GM10847 (cell line): Measurements from ENCODE around the gene EPM2A.

Experiments
- POLR2A ChIP-seq: IDR thresholded peaks from 2 replicates; pipeline ENCODE4 v1.6.1; 2011; ENCODE audit not compliant: insufficient read length; ENCODE audit errors: extremely low read depth

The EPM2A gene

GRCh38 chr6:145735356-145736165 lies at the start of gene EPM2A:
Gene EPM2A (minus strand): TSS chr6:145735520. CDS start chr6:145735498, 22 bp downstream.
- peak; percentile 36 for TF ChIP-seq POLR2A

GRCh38 chr6:145784683-145785082 lies 49.4 kb upstream of the EPM2A start:
- TF ChIP-seq POLR2A = no peak

- no peak for TF ChIP-seq POLR2A
These were observed 48.5 kb upstream of the EPM2A start for GRCh38 chr6:145783796-145784195.

DNA sequence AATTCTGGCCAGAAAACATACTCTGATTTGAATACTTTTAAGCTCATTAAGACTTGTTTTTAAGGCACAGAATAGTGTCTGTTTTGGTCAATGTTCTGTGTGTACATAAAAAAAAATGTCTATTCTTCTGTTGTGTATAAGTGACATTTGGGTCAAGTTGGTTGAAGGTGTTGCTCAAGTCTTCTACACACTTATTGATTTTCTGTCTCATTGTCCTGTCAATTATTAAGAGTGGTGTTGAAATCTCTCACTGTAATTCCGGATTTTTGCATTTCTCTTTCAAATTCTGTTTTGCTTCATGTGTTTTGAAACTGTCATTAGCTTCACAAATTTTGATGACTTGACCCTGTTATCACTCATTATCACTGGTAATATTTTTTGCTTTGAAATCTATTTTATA lies 37.5 kb upstream of the EPM2A start:
- TF ChIP-seq POLR2A = no peak

- TF ChIP-seq POLR2A = no peak
These were observed 30.1 kb upstream of the EPM2A start for GRCh38 chr6:145765449-145765848.

- no peak for TF ChIP-seq POLR2A
These were observed 28.4 kb upstream of the EPM2A start for GRCh38 chr6:145763742-145764141.

DNA sequence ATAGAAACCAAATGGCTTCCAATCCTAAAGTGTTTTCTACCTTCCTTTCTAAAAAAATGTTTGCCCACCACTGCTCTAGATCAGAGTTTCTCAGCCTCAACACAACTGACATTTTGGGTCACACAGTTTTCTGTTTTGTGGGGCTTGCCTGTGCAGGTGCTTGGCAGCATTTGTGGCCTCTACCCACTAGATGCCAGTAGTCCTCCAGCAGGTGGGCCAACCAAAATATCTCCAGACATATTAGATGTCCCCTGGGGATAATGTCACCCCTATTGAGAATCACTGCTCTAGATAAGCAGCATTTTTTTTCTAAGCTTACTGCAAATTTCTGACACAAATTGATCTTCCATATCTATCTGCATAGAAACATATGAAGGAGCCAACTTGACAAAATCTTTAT lies 26.3 kb upstream of the EPM2A start:
- TF ChIP-seq POLR2A = no peak

- TF ChIP-seq POLR2A = no peak
These were observed 22.8 kb upstream of the EPM2A start for GRCh38 chr6:145758113-145758512.

GRCh38 chr6:145756170-145756662 lies 20.9 kb upstream of the EPM2A start:
- no peak for TF ChIP-seq POLR2A

- TF ChIP-seq POLR2A = no peak
These were observed 20.4 kb upstream of the EPM2A start for GRCh38 chr6:145755682-145756081.

DNA sequence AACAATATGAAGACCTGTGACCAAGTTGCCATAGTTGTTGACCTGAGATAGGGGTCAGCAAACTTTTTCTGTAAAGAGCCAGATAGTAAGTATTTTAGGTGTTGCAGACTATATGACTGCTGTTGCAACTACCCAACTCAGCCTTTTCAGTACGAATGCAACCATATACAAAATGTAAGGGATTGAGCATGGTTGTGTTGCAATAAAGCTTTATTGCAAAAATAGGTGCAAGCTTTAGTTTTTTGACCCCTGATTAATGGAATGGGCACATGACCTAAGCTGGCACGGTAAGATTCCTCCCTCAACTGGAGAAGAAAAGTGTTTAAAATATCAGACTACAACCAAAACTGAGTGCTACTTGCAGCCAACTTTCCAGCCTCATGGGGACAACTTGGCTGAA lies 17.3 kb upstream of the EPM2A start:
- TF ChIP-seq POLR2A = no peak

DNA sequence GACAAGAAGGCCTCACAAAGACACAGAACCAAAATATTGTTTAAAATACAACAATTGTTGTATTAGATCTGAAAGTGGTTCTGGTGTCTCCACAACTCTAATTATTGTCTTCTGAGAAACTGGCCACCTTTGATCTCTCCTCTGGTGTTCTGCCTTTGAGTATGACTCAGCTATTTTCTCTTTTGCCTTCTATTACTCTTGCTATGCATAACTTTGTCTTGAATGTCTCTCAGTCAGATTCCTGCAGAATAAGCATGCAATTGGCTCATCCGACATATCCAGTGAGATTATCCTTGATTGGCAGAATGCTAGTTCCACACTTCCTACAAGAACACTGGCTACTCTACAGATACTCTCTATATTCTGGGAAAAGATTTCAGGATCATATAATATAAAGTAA lies 14.3 kb upstream of the EPM2A start:
- no peak for TF ChIP-seq POLR2A

GRCh38 chr6:145745861-145746260 lies 10.5 kb upstream of the EPM2A start:
- no peak for TF ChIP-seq POLR2A

- no peak for TF ChIP-seq POLR2A
These were observed 9.3 kb upstream of the EPM2A start for GRCh38 chr6:145744619-145745018.

DNA sequence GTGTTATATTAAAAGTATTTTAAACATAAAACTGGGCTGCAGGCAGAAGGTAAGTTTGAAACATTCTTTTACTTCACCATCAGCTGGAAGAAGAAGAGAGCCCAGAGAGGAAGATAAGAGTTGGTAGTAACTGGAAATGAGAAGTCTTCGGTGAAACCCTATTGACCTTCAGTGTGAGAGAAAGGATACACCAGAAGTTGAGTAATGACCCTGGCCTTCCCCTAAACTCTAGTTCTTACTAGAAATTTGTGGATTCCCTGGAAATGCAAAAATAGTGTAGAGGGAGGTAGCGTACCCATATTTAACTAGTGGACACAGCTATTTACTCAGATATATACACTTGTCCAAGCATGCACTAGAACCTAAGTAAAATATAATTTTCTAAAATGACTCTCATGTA lies 8.0 kb upstream of the EPM2A start:
- TF ChIP-seq POLR2A = no peak

DNA sequence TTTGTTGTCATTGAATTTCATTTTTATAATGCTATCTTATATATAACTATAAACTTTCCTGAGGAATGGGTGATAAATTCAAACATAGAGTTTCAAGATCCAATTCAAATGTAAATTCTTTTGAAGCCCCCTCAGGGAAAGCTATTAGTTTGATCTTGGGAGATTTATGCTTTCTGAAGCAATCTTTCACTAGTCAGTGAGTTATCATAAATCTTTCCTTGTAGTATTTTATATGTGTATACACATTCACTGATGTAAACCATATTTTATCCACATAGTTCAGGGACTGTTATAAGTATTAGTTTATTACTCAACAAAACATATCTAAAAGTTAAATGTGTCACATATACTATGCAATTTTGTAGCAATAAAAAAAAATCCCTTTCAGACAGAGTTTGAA lies 2.9 kb upstream of the EPM2A start:
- TF ChIP-seq POLR2A = no peak

- TF ChIP-seq POLR2A = no peak
These were observed 1.4 kb upstream of the EPM2A start for GRCh38 chr6:145736661-145737144.
